IMR-90 (cell line): ENCODE results near the gene RCCD1. TPM values are rescaled to one million over a fixed set of nuclear protein-coding genes. Genes with fewer than 3 reads are reported as not detected.

Experiments used
- ATAC-seq: fragments of 200-7000 bp; cut with Tn5 transposase; 2 replicates; pipeline ENCODE4 v1.9.1; 2020; ENCODE audit warnings: low read depth, mild to moderate bottlenecking, moderate library complexity
- BruUV-seq: library from RNA; stranded (reverse); fragments of 400-500 nt; replicated peaks from 2 replicates; lab custom pipeline; 2021; lab: Mats Ljungman, UMichigan
- CTCF ChIA-PET: fragments of 300-600 bp; formaldehyde crosslinking; extraction: SDS; loops from one replicate; lab custom pipeline; 2021; ENCODE audit warnings: antibody characterized with exemption; lab: Yijun Ruan, JAX
- POLR2A ChIA-PET: fragments of 300-600 bp; sonication (Branson Sonifier 250); formaldehyde crosslinking; loops from one replicate; lab custom pipeline; 2022; ENCODE audit warnings: antibody characterized with exemption; ENCODE audit not compliant: unreplicated experiment; lab: Charles Lee
- DNase-seq: peaks from one replicate; pipeline ENCODE4 v3.0.0; 2013
- H2AFZ ChIP-seq: replicated peaks from 2 replicates; pipeline ENCODE3; 2013; ENCODE audit warnings: low read length, mild to moderate bottlenecking; ENCODE audit not compliant: poor library complexity
- H2AK5ac ChIP-seq: 2 replicates; pipeline ENCODE4 v1.6.1; 2013; ENCODE audit warnings: low read depth, low read length, inconsistent platforms
- H2AK9ac ChIP-seq: replicated peaks from 2 replicates; pipeline ENCODE3; 2013; ENCODE audit warnings: mild to moderate bottlenecking, low read depth, low read length, moderate library complexity; ENCODE audit not compliant: poor library complexity
- H2BK120ac ChIP-seq: 2 replicates; pipeline ENCODE4 v1.6.1; 2013; ENCODE audit warnings: low read depth, low read length, inconsistent platforms
- H2BK15ac ChIP-seq: 3 replicates; pipeline ENCODE4 v1.6.1; 2013; ENCODE audit warnings: low read depth, low read length, inconsistent platforms
- H2BK20ac ChIP-seq: 2 replicates; pipeline ENCODE4 v1.6.1; 2013; ENCODE audit warnings: low read depth, mild to moderate bottlenecking, inconsistent platforms, low read length, moderate library complexity
- H2BK5ac ChIP-seq: 2 replicates; pipeline ENCODE4 v1.6.1; 2013; ENCODE audit warnings: mild to moderate bottlenecking, low read depth, low read length, inconsistent platforms; ENCODE audit not compliant: poor library complexity, severe bottlenecking
- H3K14ac ChIP-seq: replicated peaks from 2 replicates; pipeline ENCODE4 v1.6.1; 2013; ENCODE audit warnings: low read depth, low read length, inconsistent platforms
- H3K18ac ChIP-seq: 2 replicates; pipeline ENCODE4 v1.6.1; 2013; ENCODE audit warnings: low read depth, low read length, control low read depth
- H3K23ac ChIP-seq: 2 replicates; pipeline ENCODE4 v1.6.1; 2013; ENCODE audit warnings: low read depth, low read length, inconsistent platforms
- H3K27ac ChIP-seq: 2 replicates; pipeline ENCODE4 v1.5.1; 2013; ENCODE audit warnings: mild to moderate bottlenecking, control low read depth, low read length; ENCODE audit not compliant: insufficient read depth
- H3K27me3 ChIP-seq: 2 replicates; pipeline ENCODE4 v1.6.1; 2013; ENCODE audit warnings: low read length; ENCODE audit not compliant: control insufficient read depth, insufficient read depth
- H3K36me3 ChIP-seq: 2 replicates; pipeline ENCODE4 v1.6.1; 2013; ENCODE audit warnings: low read length, mixed read lengths; ENCODE audit not compliant: control insufficient read depth, insufficient read depth
- H3K4ac ChIP-seq: 2 replicates; pipeline ENCODE4 v1.6.1; 2013; ENCODE audit warnings: low read depth, low read length, inconsistent platforms
- H3K4me1 ChIP-seq: 2 replicates; pipeline ENCODE4 v1.6.1; 2013; ENCODE audit warnings: low read length, mixed read lengths; ENCODE audit not compliant: control insufficient read depth, insufficient read depth
- H3K4me2 ChIP-seq: 2 replicates; pipeline ENCODE4 v1.6.1; 2013; ENCODE audit warnings: low read depth, mild to moderate bottlenecking, control low read depth, low read length, moderate library complexity
- H3K4me3 ChIP-seq: 2 replicates; pipeline ENCODE4 v1.5.1; 2013; ENCODE audit warnings: low read depth, mild to moderate bottlenecking, control low read depth, low read length, moderate library complexity; ENCODE audit not compliant: insufficient read depth
- H3K56ac ChIP-seq: 2 replicates; pipeline ENCODE4 v1.6.1; 2013; ENCODE audit warnings: low read length, inconsistent platforms; ENCODE audit not compliant: insufficient read depth; ENCODE audit errors: extremely low read depth
- H3K79me1 ChIP-seq, 2 experiments: 2 replicates each; pipeline ENCODE4 v1.6.1; 2013; ENCODE audit warnings: low read length in 2 of 2, inconsistent platforms in 1 of 2, low read depth in 1 of 2
- H3K9ac ChIP-seq: 2 replicates; pipeline ENCODE4 v1.6.1; 2013; ENCODE audit warnings: low read depth, low read length, control low read depth
- H3K9me1 ChIP-seq: 2 replicates; pipeline ENCODE4 v1.6.1; 2013; ENCODE audit warnings: low read length, inconsistent platforms; ENCODE audit not compliant: insufficient read depth
- H3K9me3 ChIP-seq: 2 replicates; pipeline ENCODE4 v1.6.1; 2013; ENCODE audit warnings: low read length; ENCODE audit not compliant: control insufficient read depth, insufficient read depth
- H4K20me1 ChIP-seq: 2 replicates; pipeline ENCODE4 v1.6.1; 2013; ENCODE audit warnings: low read length, inconsistent platforms; ENCODE audit not compliant: insufficient read depth
- H4K5ac ChIP-seq: 2 replicates; pipeline ENCODE4 v1.6.1; 2013; ENCODE audit warnings: mild to moderate bottlenecking, low read depth, low read length, control low read depth
- H4K8ac ChIP-seq, 2 experiments: 2 replicates each; pipeline ENCODE4 v1.6.1; 2013; ENCODE audit warnings: low read depth in 2 of 2, low read length in 2 of 2, control low read depth in 1 of 2, inconsistent platforms in 1 of 2
- H4K91ac ChIP-seq: 2 replicates; pipeline ENCODE4 v1.6.1; 2013; ENCODE audit warnings: low read depth, low read length, inconsistent platforms; ENCODE audit not compliant: insufficient read depth
- CEBPB ChIP-seq: IDR thresholded peaks from 2 replicates; pipeline ENCODE4 v1.6.1; 2012; ENCODE audit warnings: low read depth, low read length, improper control_type of control experiment
- FOS ChIP-seq: fragments of 150-350 bp; IDR thresholded peaks from 2 replicates; pipeline ENCODE4 v1.6.1; 2016; ENCODE audit warnings: low read depth, low read length
- MXI1 ChIP-seq: IDR thresholded peaks from 2 replicates; pipeline ENCODE4 v1.6.1; 2012; ENCODE audit warnings: low read depth, mild to moderate bottlenecking, low read length, moderate library complexity, borderline replicate concordance
- SMC3 ChIP-seq: fragments of 150-350 bp; IDR thresholded peaks from 2 replicates; pipeline ENCODE4 v1.6.1; 2016; ENCODE audit warnings: low read depth, mild to moderate bottlenecking, antibody characterized with exemption, low read length, moderate library complexity
- WGBS, 2 experiments: methylation state at CpG; one replicate each; pipeline versions ENCODE4 v1.1.5 to v1.1.7; 2013; ENCODE audit warnings: missing lambda C conversion rate in 2 of 2; ENCODE audit not compliant: insufficient read length in 1 of 2; ENCODE audit errors: extremely low coverage in 2 of 2; 5-methylcytosine and 5-hydroxymethylcytosine counted together
- dilution Hi-C: fragments of 300-500 bp; cut with HindIII; formaldehyde crosslinking; loops from one replicate; pipeline ENCODE4 v1.14.3; 2018; ENCODE audit warnings: low sequenced_read_pairs; ENCODE audit not compliant: unreplicated experiment
- in situ Hi-C: fragments of 300-500 bp; cut with MboI; formaldehyde crosslinking; loops from 3 replicates; pipeline ENCODE4 v1.14.3; 2019; ENCODE audit warnings: low sequenced_read_pairs, inconsistent platforms, mixed read lengths
- intact Hi-C: fragments of 100-400 bp; cut with micrococcal nuclease; formaldehyde crosslinking; loops from 2 replicates; pipeline ENCODE4 v1.10.0; 2022
- polyA plus RNA-seq, 3 experiments: library from polyadenylated mRNA; depleted of rRNA; stranded (reverse); fragments of >200 nt; gene quantifications; 2 replicates each; pipeline ENCODE4 v1.2.3, GENCODE V29; 2012; ENCODE audit warnings: low replicate concordance in 1 of 3
- total RNA-seq: library from RNA; depleted of rRNA; stranded (reverse); fragments of >200 nt; gene quantifications from 2 replicates; pipeline ENCODE4 v1.2.3, GENCODE V29; 2012
- TF ChIP-seq, protein P1 (sequence below): fragments of 150-350 bp; IDR thresholded peaks from 2 replicates; pipeline ENCODE4 v1.6.1; 2016; ENCODE audit warnings: low read depth, mild to moderate bottlenecking, low read length, moderate library complexity, borderline replicate concordance

The RCCD1 gene
- total and polyA plus RNA-seq, 2 of the 4 experiments (the other 2 are of a cell fraction), result 3.9 to 9.9 TPM

DNA sequence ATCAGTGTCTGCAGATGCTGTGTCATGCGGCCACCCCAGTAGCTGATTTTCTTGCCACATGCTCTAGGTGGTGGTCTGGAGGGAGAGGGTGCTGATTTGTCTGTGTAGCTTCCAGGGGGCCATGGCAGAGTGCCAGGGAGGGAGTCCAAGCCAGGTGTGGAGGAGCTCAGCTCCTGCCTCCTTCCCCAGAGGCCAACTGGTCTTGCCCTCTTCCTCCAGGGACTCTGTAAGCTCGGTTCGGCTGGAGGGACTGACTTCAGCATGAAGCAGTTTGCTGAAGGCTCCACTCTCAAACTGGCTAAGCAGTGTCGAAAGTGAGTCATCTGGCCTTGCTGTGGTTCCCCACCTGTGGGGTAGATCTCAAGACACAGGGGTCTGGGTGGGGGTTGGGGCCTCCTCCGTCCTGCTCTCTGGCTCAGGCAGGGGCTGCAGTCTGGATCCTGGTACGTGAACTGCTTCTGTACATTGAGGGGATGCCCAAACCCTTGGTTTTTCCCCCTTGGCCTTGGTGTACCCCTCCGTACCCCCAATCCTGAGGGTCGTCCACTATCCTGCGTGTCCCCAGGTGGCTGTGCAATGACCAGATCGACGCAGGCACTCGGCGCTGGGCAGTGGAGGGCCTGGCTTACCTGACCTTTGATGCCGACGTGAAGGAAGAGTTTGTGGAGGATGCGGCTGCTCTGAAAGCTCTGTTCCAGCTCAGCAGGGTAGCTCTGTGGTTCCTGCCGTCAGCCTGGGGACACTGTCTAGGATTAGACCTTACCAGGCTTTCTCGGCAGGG is 6.9 kb upstream of the RCCD1 start (continued):
- TF ChIP-seq, protein P1, sequence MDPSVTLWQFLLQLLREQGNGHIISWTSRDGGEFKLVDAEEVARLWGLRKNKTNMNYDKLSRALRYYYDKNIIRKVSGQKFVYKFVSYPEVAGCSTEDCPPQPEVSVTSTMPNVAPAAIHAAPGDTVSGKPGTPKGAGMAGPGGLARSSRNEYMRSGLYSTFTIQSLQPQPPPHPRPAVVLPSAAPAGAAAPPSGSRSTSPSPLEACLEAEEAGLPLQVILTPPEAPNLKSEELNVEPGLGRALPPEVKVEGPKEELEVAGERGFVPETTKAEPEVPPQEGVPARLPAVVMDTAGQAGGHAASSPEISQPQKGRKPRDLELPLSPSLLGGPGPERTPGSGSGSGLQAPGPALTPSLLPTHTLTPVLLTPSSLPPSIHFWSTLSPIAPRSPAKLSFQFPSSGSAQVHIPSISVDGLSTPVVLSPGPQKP, result no peak

DNA sequence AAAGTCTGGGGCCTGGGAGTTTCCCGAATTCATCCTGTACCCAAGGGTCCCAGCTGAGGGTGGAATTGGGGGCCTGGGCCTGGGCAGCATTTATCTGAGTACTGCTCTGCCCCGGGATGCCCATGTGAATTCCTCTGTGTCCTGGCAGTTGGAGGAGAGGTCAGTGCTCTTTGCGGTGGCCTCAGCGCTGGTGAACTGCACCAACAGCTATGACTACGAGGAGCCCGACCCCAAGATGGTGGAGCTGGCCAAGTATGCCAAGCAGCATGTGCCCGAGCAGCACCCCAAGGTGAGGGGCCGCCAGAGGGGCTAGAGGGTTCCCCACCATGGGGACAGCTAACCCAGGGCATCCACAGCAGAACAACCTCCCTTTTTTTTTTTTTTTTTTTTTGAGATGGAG is 6.2 kb upstream of the RCCD1 start:
- TF ChIP-seq CEBPB, result no peak
- TF ChIP-seq FOS, result no peak
- TF ChIP-seq SMC3, result no peak
- TF ChIP-seq MXI1, result no peak
- ATAC-seq (no peak), DNase-seq (no peak)
- H3K18ac ChIP-seq, result no peak overlapping the region
- H4K5ac ChIP-seq, result no peak overlapping the region
- H4K20me1 ChIP-seq, result peaks cover 4% of the 10 kb centered on the region; the same call in 1 of the 2 replicates
- in situ Hi-C loops (no loop called here), intact Hi-C loops (no loop called here), dilution Hi-C loops (no loop called here)
- BruUV-seq, result no TSS peak
- POLR2A ChIA-PET, result no interaction called here
- no peak overlapping the region for H3K4ac ChIP-seq
- H3K4me1 ChIP-seq, result no peaks in the 10 kb centered on the region
- H2BK20ac ChIP-seq, result no peak overlapping the region
- no peak overlapping the region for H3K14ac ChIP-seq
- no peak overlapping the region for H3K4me2 ChIP-seq
- no peak overlapping the region for H3K56ac ChIP-seq
- H4K91ac ChIP-seq, result no peak overlapping the region
- H3K27ac ChIP-seq, result no peak overlapping the region
- H2AFZ ChIP-seq, result no peak overlapping the region
- no peaks in the 10 kb centered on the region for H3K27me3 ChIP-seq
- no peak overlapping the region for H4K8ac ChIP-seq
- H2BK15ac ChIP-seq, result no peak overlapping the region
- no peak overlapping the region for H3K4me3 ChIP-seq
- H3K23ac ChIP-seq, result no peak overlapping the region
- no peak overlapping the region for H2BK5ac ChIP-seq
- no peak overlapping the region for H2AK9ac ChIP-seq
- H3K9ac ChIP-seq, result no peak overlapping the region
- H3K9me1 ChIP-seq, result no peaks in the 10 kb centered on the region
- CTCF ChIA-PET, result interaction anchor here (0.6 kb wide), 1 partner anchor 16 kb away, joined by 3 read pairs; no protein-coding TSS in a partner anchor
- H2AK5ac ChIP-seq, result no peak overlapping the region
- peaks cover 77% of the 10 kb centered on the region for H3K36me3 ChIP-seq
- H2BK120ac ChIP-seq, result no peak overlapping the region
- 90% methylated on average over 2 of the region's 8 CpGs; no CpG with 5 or more reads in 1 of the 2 experiments for WGBS, 2 experiments
- no peaks in the 10 kb centered on the region; a peak in 2 of 4 replicates for H3K79me1 ChIP-seq
- H3K9me3 ChIP-seq, result no peaks in the 10 kb centered on the region
